ENCODE measurements around the gene ALCAM. TPM values are rescaled to one million over a fixed set of nuclear protein-coding genes. Genes with fewer than 3 reads are reported as not detected.

Gene ALCAM
- total RNA-seq, 1 donor from 2014 or later, result 26.5 TPM

- no peaks in the 10 kb centered on the region for H3K9me3 Mint-ChIP-seq
- H3K4me3 Mint-ChIP-seq, result no peak overlapping the region
- H3K27ac Mint-ChIP-seq, result no peak overlapping the region
These were observed 18.4 kb upstream of the ALCAM start for GRCh38 chr3:105348307-105348706.

GRCh38 chr3:105349684-105350387 is 16.9 kb upstream of the ALCAM start:
- Mint-ChIP-seq H3K36me3 (ENCODE audit: low read depth) (no peaks in the 10 kb centered on the region), H3K4me1 (peaks cover 3% of the 10 kb centered on the region), H3K27me3 (peaks cover 38% of the 10 kb centered on the region), H3K27ac (no peak overlapping the region), H3K9me3 (no peaks in the 10 kb centered on the region), H3K4me3 (no peak overlapping the region)
- intact Hi-C loops (cut with micrococcal nuclease), result no loop called here
- DNase-seq, result no peak

More at GRCh38 chr3:105348307-105348706, 18.4 kb upstream of the ALCAM start:
- Mint-ChIP-seq H3K4me1 (no peaks in the 10 kb centered on the region), H3K36me3 (ENCODE audit: low read depth) (no peaks in the 10 kb centered on the region), H3K27me3 (peaks cover 23% of the 10 kb centered on the region)
- intact Hi-C loops (cut with micrococcal nuclease), result no loop called here
- DNase-seq, result no peak

- no peak for DNase-seq
- no peaks in the 10 kb centered on the region for H3K9me3 Mint-ChIP-seq
- intact Hi-C loops (cut with micrococcal nuclease), result no loop called here
- H3K27ac Mint-ChIP-seq, result no peak overlapping the region
- peaks cover 51% of the 10 kb centered on the region for H3K27me3 Mint-ChIP-seq
- H3K4me1 Mint-ChIP-seq, result peaks cover 9% of the 10 kb centered on the region
- no peaks in the 10 kb centered on the region for H3K36me3 Mint-ChIP-seq (ENCODE audit: low read depth)
- no peak overlapping the region for H3K4me3 Mint-ChIP-seq
These were observed 14.9 kb upstream of the ALCAM start for GRCh38 chr3:105351821-105352220.

- peaks cover 56% of the 10 kb centered on the region for H3K27me3 Mint-ChIP-seq
- H3K9me3 Mint-ChIP-seq, result no peaks in the 10 kb centered on the region
- no peaks in the 10 kb centered on the region for H3K36me3 Mint-ChIP-seq (ENCODE audit: low read depth)
- DNase-seq, result no peak
- no peak overlapping the region for H3K27ac Mint-ChIP-seq
- H3K4me1 Mint-ChIP-seq, result peaks cover 9% of the 10 kb centered on the region
- intact Hi-C loops (cut with micrococcal nuclease), result no loop called here
- no peak overlapping the region for H3K4me3 Mint-ChIP-seq
These were observed 13.7 kb upstream of the ALCAM start for GRCh38 chr3:105352976-105353375.

GRCh38 chr3:105353485-105354161 is 13.1 kb upstream of the ALCAM start:
- intact Hi-C loops (cut with micrococcal nuclease), result no loop called here
- peaks cover 56% of the 10 kb centered on the region for H3K27me3 Mint-ChIP-seq
- H3K36me3 Mint-ChIP-seq (ENCODE audit: low read depth), result no peaks in the 10 kb centered on the region
- H3K9me3 Mint-ChIP-seq, result no peaks in the 10 kb centered on the region
- peak overlapping the region; percentile 58 for H3K4me3 Mint-ChIP-seq
- no peak overlapping the region for H3K27ac Mint-ChIP-seq
- H3K4me1 Mint-ChIP-seq, result peaks cover 9% of the 10 kb centered on the region
- DNase-seq, result no peak

GRCh38 chr3:105354429-105354828 is 12.3 kb upstream of the ALCAM start:
- no peak overlapping the region for H3K27ac Mint-ChIP-seq
- peaks cover 56% of the 10 kb centered on the region for H3K27me3 Mint-ChIP-seq
- H3K4me1 Mint-ChIP-seq, result peaks cover 12% of the 10 kb centered on the region
- DNase-seq, result no peak
- H3K36me3 Mint-ChIP-seq (ENCODE audit: low read depth), result no peaks in the 10 kb centered on the region
- peak overlapping the region; percentile 58 for H3K4me3 Mint-ChIP-seq
- no peaks in the 10 kb centered on the region for H3K9me3 Mint-ChIP-seq
- intact Hi-C loops (cut with micrococcal nuclease), result no loop called here

GRCh38 chr3:105355408-105356061 is 11.2 kb upstream of the ALCAM start:
- no peaks in the 10 kb centered on the region for H3K9me3 Mint-ChIP-seq
- H3K27me3 Mint-ChIP-seq, result peaks cover 51% of the 10 kb centered on the region
- no peak overlapping the region for H3K4me3 Mint-ChIP-seq
- no peak overlapping the region for H3K27ac Mint-ChIP-seq
- H3K36me3 Mint-ChIP-seq (ENCODE audit: low read depth), result no peaks in the 10 kb centered on the region
- intact Hi-C loops (cut with micrococcal nuclease), result no loop called here
- peaks cover 12% of the 10 kb centered on the region for H3K4me1 Mint-ChIP-seq
- DNase-seq, result no peak

- Mint-ChIP-seq H3K9me3 (no peaks in the 10 kb centered on the region), H3K36me3 (ENCODE audit: low read depth) (no peaks in the 10 kb centered on the region), H3K27me3 (peaks cover 49% of the 10 kb centered on the region), H3K4me1 (peaks cover 12% of the 10 kb centered on the region), H3K4me3 (no peak overlapping the region), H3K27ac (no peak overlapping the region)
- intact Hi-C loops (cut with micrococcal nuclease), result no loop called here
- no peak for DNase-seq
These were observed 10.3 kb upstream of the ALCAM start for GRCh38 chr3:105356396-105356795.

- Mint-ChIP-seq H3K27ac (no peak overlapping the region), H3K36me3 (ENCODE audit: low read depth) (no peaks in the 10 kb centered on the region), H3K27me3 (peaks cover 48% of the 10 kb centered on the region), H3K4me3 (no peak overlapping the region), H3K4me1 (peaks cover 12% of the 10 kb centered on the region), H3K9me3 (no peaks in the 10 kb centered on the region)
- no peak for DNase-seq
- intact Hi-C loops (cut with micrococcal nuclease), result no loop called here
These were observed 9.7 kb upstream of the ALCAM start for GRCh38 chr3:105356988-105357387.

- peaks cover 37% of the 10 kb centered on the region for H3K27me3 Mint-ChIP-seq
- intact Hi-C loops (cut with micrococcal nuclease), result no loop called here
- DNase-seq, result no peak
- no peaks in the 10 kb centered on the region for H3K36me3 Mint-ChIP-seq (ENCODE audit: low read depth)
- H3K9me3 Mint-ChIP-seq, result no peaks in the 10 kb centered on the region
- peaks cover 12% of the 10 kb centered on the region for H3K4me1 Mint-ChIP-seq
- no peak overlapping the region for H3K27ac Mint-ChIP-seq
- H3K4me3 Mint-ChIP-seq, result no peak overlapping the region
These were observed 7.5 kb upstream of the ALCAM start for GRCh38 chr3:105359098-105359762.

- intact Hi-C loops (cut with micrococcal nuclease), result loop anchor here (10.0 kb wide), 2 partner anchors 875 to 1255 kb away; no protein-coding TSS in a partner anchor
- H3K27ac Mint-ChIP-seq, result no peak overlapping the region
- H3K36me3 Mint-ChIP-seq (ENCODE audit: low read depth), result no peaks in the 10 kb centered on the region
These were observed 6.7 kb upstream of the ALCAM start for GRCh38 chr3:105360003-105360402.

GRCh38 chr3:105362021-105362665 is 4.6 kb upstream of the ALCAM start:
- Mint-ChIP-seq H3K27ac (no peak overlapping the region), H3K4me1 (peaks cover 25% of the 10 kb centered on the region), H3K27me3 (peaks cover 32% of the 10 kb centered on the region), H3K36me3 (ENCODE audit: low read depth) (no peaks in the 10 kb centered on the region), H3K9me3 (no peaks in the 10 kb centered on the region), H3K4me3 (no peak overlapping the region)
- no peak for DNase-seq
- intact Hi-C loops (cut with micrococcal nuclease), result loop anchor here (10.0 kb wide), 2 partner anchors 873 to 1253 kb away; no protein-coding TSS in a partner anchor

More at GRCh38 chr3:105360003-105360402, 6.7 kb upstream of the ALCAM start:
- H3K9me3 Mint-ChIP-seq, result no peaks in the 10 kb centered on the region
- H3K27me3 Mint-ChIP-seq, result peaks cover 33% of the 10 kb centered on the region
- DNase-seq, result no peak
- H3K4me1 Mint-ChIP-seq, result peaks cover 11% of the 10 kb centered on the region
- no peak overlapping the region for H3K4me3 Mint-ChIP-seq

GRCh38 chr3:105364128-105364527 is 2.6 kb upstream of the ALCAM start:
- no peak overlapping the region for H3K27ac Mint-ChIP-seq
- no peak for DNase-seq
- peaks cover 28% of the 10 kb centered on the region for H3K27me3 Mint-ChIP-seq
- no peaks in the 10 kb centered on the region for H3K9me3 Mint-ChIP-seq
- peaks cover 3% of the 10 kb centered on the region for H3K36me3 Mint-ChIP-seq (ENCODE audit: low read depth)
- intact Hi-C loops (cut with micrococcal nuclease), result loop anchor here (10.0 kb wide), 2 partner anchors 871 to 1251 kb away; no protein-coding TSS in a partner anchor
- peaks cover 37% of the 10 kb centered on the region for H3K4me1 Mint-ChIP-seq
- no peak overlapping the region for H3K4me3 Mint-ChIP-seq
